ENCODE results near the gene COPRS. TPM values are rescaled to one million over a fixed set of nuclear protein-coding genes. Genes with fewer than 3 reads are reported as not detected.

COPRS gene
- total RNA-seq, 1 experiment from 2014 or later: 52.4 TPM

DNA sequence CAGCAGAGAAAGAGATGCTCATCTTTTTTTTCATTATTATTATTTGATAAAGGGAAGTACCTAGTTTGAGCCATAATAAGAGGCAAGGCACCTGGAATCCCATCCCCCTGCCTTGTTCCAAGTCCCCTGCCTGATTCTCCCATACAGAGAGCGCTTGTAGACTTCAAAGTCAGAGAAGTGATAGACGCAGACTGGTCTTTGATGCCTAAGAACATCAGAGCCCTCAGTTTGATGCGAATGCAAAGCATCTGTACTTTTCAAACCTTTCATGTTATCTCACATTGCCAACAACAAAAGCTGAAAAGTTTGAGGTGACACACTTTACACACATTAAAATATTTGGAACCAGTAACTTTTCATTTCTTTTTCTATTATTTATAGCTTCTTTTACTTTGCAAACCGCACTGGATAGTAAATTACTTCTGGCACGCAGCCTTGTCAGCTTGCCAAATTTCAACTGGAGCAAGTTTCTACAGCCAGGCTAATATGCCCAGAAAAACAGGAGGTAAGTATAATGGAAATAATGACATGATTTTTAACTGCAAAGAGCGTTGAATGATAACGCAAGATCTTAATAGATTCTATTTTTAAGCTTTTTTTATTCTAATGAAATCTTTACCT is 48.4 kb upstream of the COPRS start:
- H3K9ac ChIP-seq (ENCODE audit: low read length): no peak overlapping the region
- ChIA-PET CTCF (no interaction called here), RAD21 (ENCODE audit: low non-redundant PET in 1 of 2, low total read pairs in 2 of 2, uncharacterized antibody in 2 of 2, unreplicated experiment in 2 of 2) (no interaction called here), POLR2A (interaction anchor here (0.6 kb wide), 1 partner anchor 22 kb away, joined by 3 read pairs; no protein-coding TSS in a partner anchor)
- intact Hi-C loops (cut with micrococcal nuclease): no loop called here
- DNase-seq (ENCODE audit: low read depth, low spot score): no peak
- no peak overlapping the region for H3K4me3 ChIP-seq (replicated peaks in 1 of 2; ENCODE audit: low read depth in 1 of 2, low read length in 2 of 2)
- no peaks in the 10 kb centered on the region for H4K20me1 ChIP-seq (ENCODE audit: insufficient read depth)
- no peak overlapping the region for H3K27ac ChIP-seq (ENCODE audit: low read depth, low read length)
- no peaks in the 10 kb centered on the region for H3K9me2 ChIP-seq (ENCODE audit: insufficient read depth)
- H3K27me3 ChIP-seq (ENCODE audit: insufficient read depth, low read length): no peaks in the 10 kb centered on the region
- no TSS peak for BruUV-seq (replicated peaks)
- H3K36me3 ChIP-seq (ENCODE audit: control insufficient read depth in 1 of 2, insufficient read depth in 2 of 2, low read length in 2 of 2): no peaks in the 10 kb centered on the region
- no peak for TF ChIP-seq CBX3 (IDR thresholded peaks at IDR 0.05; ENCODE audit: low read depth)
- TF ChIP-seq ZFX (IDR thresholded peaks at IDR 0.05): no peak
- TF ChIP-seq, protein P1, sequence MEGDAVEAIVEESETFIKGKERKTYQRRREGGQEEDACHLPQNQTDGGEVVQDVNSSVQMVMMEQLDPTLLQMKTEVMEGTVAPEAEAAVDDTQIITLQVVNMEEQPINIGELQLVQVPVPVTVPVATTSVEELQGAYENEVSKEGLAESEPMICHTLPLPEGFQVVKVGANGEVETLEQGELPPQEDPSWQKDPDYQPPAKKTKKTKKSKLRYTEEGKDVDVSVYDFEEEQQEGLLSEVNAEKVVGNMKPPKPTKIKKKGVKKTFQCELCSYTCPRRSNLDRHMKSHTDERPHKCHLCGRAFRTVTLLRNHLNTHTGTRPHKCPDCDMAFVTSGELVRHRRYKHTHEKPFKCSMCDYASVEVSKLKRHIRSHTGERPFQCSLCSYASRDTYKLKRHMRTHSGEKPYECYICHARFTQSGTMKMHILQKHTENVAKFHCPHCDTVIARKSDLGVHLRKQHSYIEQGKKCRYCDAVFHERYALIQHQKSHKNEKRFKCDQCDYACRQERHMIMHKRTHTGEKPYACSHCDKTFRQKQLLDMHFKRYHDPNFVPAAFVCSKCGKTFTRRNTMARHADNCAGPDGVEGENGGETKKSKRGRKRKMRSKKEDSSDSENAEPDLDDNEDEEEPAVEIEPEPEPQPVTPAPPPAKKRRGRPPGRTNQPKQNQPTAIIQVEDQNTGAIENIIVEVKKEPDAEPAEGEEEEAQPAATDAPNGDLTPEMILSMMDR (IDR thresholded peaks at IDR 0.05 in 2 of 3, conservative IDR thresholded peaks at IDR 0.05 in 1 of 3; ENCODE audit: borderline replicate concordance in 1 of 3, insufficient read depth in 1 of 3, low read depth in 2 of 3, low read length in 2 of 3): no peak
- TF ChIP-seq YY1 (IDR thresholded peaks at IDR 0.05; ENCODE audit: extremely low read depth, insufficient replicate concordance, low read depth, low read length): no peak
- no peak for TF ChIP-seq ATF3 (IDR thresholded peaks at IDR 0.05)
- TF ChIP-seq JUND (IDR thresholded peaks at IDR 0.05): no peak
- no peak for TF ChIP-seq FOSL1 (IDR thresholded peaks at IDR 0.05; ENCODE audit: low read depth)
- TF ChIP-seq, protein P2, sequence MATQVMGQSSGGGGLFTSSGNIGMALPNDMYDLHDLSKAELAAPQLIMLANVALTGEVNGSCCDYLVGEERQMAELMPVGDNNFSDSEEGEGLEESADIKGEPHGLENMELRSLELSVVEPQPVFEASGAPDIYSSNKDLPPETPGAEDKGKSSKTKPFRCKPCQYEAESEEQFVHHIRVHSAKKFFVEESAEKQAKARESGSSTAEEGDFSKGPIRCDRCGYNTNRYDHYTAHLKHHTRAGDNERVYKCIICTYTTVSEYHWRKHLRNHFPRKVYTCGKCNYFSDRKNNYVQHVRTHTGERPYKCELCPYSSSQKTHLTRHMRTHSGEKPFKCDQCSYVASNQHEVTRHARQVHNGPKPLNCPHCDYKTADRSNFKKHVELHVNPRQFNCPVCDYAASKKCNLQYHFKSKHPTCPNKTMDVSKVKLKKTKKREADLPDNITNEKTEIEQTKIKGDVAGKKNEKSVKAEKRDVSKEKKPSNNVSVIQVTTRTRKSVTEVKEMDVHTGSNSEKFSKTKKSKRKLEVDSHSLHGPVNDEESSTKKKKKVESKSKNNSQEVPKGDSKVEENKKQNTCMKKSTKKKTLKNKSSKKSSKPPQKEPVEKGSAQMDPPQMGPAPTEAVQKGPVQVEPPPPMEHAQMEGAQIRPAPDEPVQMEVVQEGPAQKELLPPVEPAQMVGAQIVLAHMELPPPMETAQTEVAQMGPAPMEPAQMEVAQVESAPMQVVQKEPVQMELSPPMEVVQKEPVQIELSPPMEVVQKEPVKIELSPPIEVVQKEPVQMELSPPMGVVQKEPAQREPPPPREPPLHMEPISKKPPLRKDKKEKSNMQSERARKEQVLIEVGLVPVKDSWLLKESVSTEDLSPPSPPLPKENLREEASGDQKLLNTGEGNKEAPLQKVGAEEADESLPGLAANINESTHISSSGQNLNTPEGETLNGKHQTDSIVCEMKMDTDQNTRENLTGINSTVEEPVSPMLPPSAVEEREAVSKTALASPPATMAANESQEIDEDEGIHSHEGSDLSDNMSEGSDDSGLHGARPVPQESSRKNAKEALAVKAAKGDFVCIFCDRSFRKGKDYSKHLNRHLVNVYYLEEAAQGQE (IDR thresholded peaks at IDR 0.05; ENCODE audit: low read depth): no peak
- no peak for TF ChIP-seq MAX (IDR thresholded peaks at IDR 0.05)
- no peak for TF ChIP-seq EGR1 (IDR thresholded peaks at IDR 0.05; ENCODE audit: low read depth)
- TF ChIP-seq ELF1 (IDR thresholded peaks at IDR 0.05; ENCODE audit: borderline replicate concordance, low read depth): no peak
- TF ChIP-seq SIN3A (IDR thresholded peaks at IDR 0.05; ENCODE audit: low read depth): no peak
- no peak for TF ChIP-seq POLR2A (IDR thresholded peaks at IDR 0.05; ENCODE audit: borderline replicate concordance, extremely low read depth, insufficient read depth, insufficient read length)
- no peak for TF ChIP-seq EZH2phosphoT487 (IDR thresholded peaks at IDR 0.05; ENCODE audit: borderline replicate concordance)
- no peak for TF ChIP-seq EZH2 (IDR thresholded peaks at IDR 0.05)
- no peak for ATAC-seq
- no peaks in the 10 kb centered on the region for H3K9me3 ChIP-seq (ENCODE audit: control insufficient read depth in 1 of 2, insufficient read depth in 1 of 2, low read depth in 1 of 2, low read length in 2 of 2)
- no peak overlapping the region for H2AFZ ChIP-seq (ENCODE audit: low read depth, low read length, poor library complexity, severe bottlenecking)
- 0 out of 4 replicates have a peak, but pooled peaks cover 0 to 2% of the 10 kb centered on the region in 2 experiments for H3K4me1 ChIP-seq (ENCODE audit: control insufficient read depth in 1 of 2, insufficient read depth in 2 of 2, low read length in 2 of 2)
- no peaks in the 10 kb centered on the region for H3K79me2 ChIP-seq (ENCODE audit: insufficient read depth, low read length)
- H3K4me2 ChIP-seq (ENCODE audit: low read length): no peak overlapping the region
